GM11168 (cell line): ENCODE measurements around the gene ITPRIP.

Experiments used
- in situ Hi-C: fragments of 300-500 bp; cut with MboI; formaldehyde crosslinking; loops from one replicate; pipeline ENCODE4 v1.12.0; 2022; ENCODE audit warnings: low sequenced_read_pairs; ENCODE audit not compliant: unreplicated experiment

ITPRIP gene

DNA sequence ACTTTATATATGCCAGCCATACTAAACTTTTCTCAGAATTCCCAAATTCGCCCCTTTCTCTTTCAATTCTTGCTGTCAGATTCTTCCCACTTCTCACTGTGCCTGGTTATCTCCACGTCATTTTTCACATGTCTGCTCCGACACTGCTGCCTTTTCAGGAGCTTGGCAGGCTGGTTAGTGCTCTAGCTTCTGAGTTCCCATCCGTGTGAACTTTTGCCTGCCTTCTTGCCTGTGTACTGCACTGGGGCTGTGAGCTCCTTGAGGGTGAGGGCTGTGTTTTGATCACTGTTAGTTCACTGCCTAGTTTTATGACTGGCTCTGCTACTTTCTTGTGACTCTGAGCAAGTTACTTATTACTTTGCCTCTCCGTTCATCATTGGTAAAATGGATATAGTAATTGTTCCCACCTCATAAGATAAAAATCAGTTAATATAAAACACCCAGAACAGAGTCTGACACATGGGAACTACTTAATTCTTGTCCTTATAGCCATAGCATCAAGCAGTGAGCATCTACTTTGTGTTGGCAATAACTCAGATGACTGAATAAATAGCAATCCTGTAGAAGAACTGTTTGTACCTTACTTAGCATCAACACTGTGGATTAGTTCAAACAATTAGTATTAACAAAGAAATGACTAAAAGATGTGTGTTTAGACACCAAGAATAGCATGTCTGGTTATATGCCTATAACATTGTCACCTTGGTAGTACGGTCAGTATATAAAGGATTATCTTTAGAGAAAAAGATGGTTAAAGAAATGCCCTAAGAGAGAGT, 78.1 kb downstream of the ITPRIP start:
- in situ Hi-C loops, result no loop called here
